HCT116 (cell line): ENCODE measurements around the gene DUOXA1. TPM values are rescaled to one million over a fixed set of nuclear protein-coding genes. Genes with fewer than 3 reads are reported as not detected.

Experiments
- ATAC-seq: fragments of 200-7000 bp; cut with Tn5 transposase; 2 replicates; pipeline ENCODE4 v1.9.1; 2020; ENCODE audit warnings: mild to moderate bottlenecking, moderate library complexity
- BruUV-seq: library from RNA; stranded (reverse); fragments of 400-500 nt; replicated peaks from 2 replicates; lab custom pipeline; 2021; lab: Mats Ljungman, UMichigan
- CTCF ChIA-PET: fragments of 300-600 bp; sonication (Branson Sonifier 250); formaldehyde crosslinking; loops from one replicate; lab custom pipeline; 2021; ENCODE audit warnings: antibody characterized with exemption; lab: Charles Lee
- POLR2A ChIA-PET: fragments of 300-600, 350-600 bp; sonication (Branson Sonifier 250); formaldehyde crosslinking; loops from one replicate; lab custom pipeline; 2021; ENCODE audit warnings: antibody characterized with exemption; lab: Charles Lee
- RAD21 ChIA-PET, 2 experiments: fragments of 300-600 bp; sonication (Branson Sonifier 250); formaldehyde crosslinking; loops; one replicate each; lab custom pipeline; 2023; ENCODE audit warnings: low total read pairs in 2 of 2; ENCODE audit not compliant: uncharacterized antibody in 2 of 2, unreplicated experiment in 2 of 2, low non-redundant PET in 1 of 2; lab: Charles Lee
- DNase-seq: peaks from one replicate; pipeline ENCODE4 v3.0.0-alpha.2; 2010; ENCODE audit warnings: low read depth, low spot score
- H2AFZ ChIP-seq: fragments of 200-600 bp; shearing (Covaris generic), sonication (generic); 2 replicates; pipeline ENCODE4 v1.6.1; 2017; ENCODE audit warnings: low read depth, mixed run types, mixed read lengths, antibody characterized with exemption, low read length; ENCODE audit not compliant: poor library complexity, severe bottlenecking
- H3K27ac ChIP-seq: 2 replicates; pipeline ENCODE4 v1.5.1; 2012; ENCODE audit warnings: low read depth, low read length
- H3K27me3 ChIP-seq: fragments of 200-600 bp; sonication (generic); 2 replicates; pipeline ENCODE4 v1.6.1; 2016; ENCODE audit warnings: mixed run types, low read length, mixed read lengths; ENCODE audit not compliant: insufficient read depth
- H3K36me3 ChIP-seq, 2 experiments: fragments of 200-500 bp in 1 of 2; fragments of 200-600 bp in 1 of 2; sonication (Bioruptor generic) in 1 of 2; sonication (generic) in 1 of 2; 2 replicates each; pipeline versions ENCODE4 v1.5.1 to v1.6.1; 2014 to 2016; ENCODE audit warnings: low read length in 2 of 2, inconsistent platforms in 1 of 2, mixed read lengths in 1 of 2, mixed run types in 1 of 2; ENCODE audit not compliant: insufficient read depth in 2 of 2, control insufficient read depth in 1 of 2
- H3K4me1 ChIP-seq, 2 experiments: fragments of 200-600 bp in 1 of 2; sonication (generic) in 1 of 2; 2 replicates each; pipeline versions ENCODE4 v1.5.1 to v1.6.1; 2012 to 2017; ENCODE audit warnings: low read length in 2 of 2, inconsistent platforms in 1 of 2, mild to moderate bottlenecking in 1 of 2, mixed read lengths in 1 of 2, mixed run types in 1 of 2, moderate library complexity in 1 of 2; ENCODE audit not compliant: insufficient read depth in 2 of 2, control insufficient read depth in 1 of 2
- H3K4me2 ChIP-seq: fragments of 200-600 bp; sonication (generic); 2 replicates; pipeline ENCODE4 v1.6.1; 2017; ENCODE audit warnings: mixed run types, low read length, mixed read lengths
- H3K4me3 ChIP-seq, 2 experiments: fragments of 200-600 bp in 1 of 2; sonication (generic) in 1 of 2; replicated peaks in 1 of 2; 2 replicates each; pipeline ENCODE4 v1.5.1; 2011 to 2016; ENCODE audit warnings: low read length in 2 of 2, control low read depth in 1 of 2, low read depth in 1 of 2, mild to moderate bottlenecking in 1 of 2, mixed read lengths in 1 of 2, mixed run types in 1 of 2
- H3K79me2 ChIP-seq: fragments of 200-600 bp; sonication (generic); 2 replicates; pipeline ENCODE4 v1.6.1; 2017; ENCODE audit warnings: mild to moderate bottlenecking, mixed run types, low read length, moderate library complexity, mixed read lengths; ENCODE audit not compliant: insufficient read depth
- H3K9ac ChIP-seq: fragments of 200-600 bp; sonication (generic); 2 replicates; pipeline ENCODE4 v1.6.1; 2016; ENCODE audit warnings: low read length, mixed read lengths
- H3K9me2 ChIP-seq: fragments of 200-600 bp; sonication (generic), shearing (Covaris generic); 2 replicates; pipeline ENCODE4 v1.6.1; 2017; ENCODE audit warnings: mixed run types, mild to moderate bottlenecking, moderate library complexity; ENCODE audit not compliant: insufficient read depth
- H3K9me3 ChIP-seq, 2 experiments: fragments of 200-500 bp in 1 of 2; fragments of 200-600 bp in 1 of 2; sonication (Bioruptor generic) in 1 of 2; sonication (generic) in 1 of 2; 2 replicates each; pipeline ENCODE4 v1.6.1; 2014 to 2017; ENCODE audit warnings: low read length in 2 of 2, mixed read lengths in 2 of 2, inconsistent platforms in 1 of 2, low read depth in 1 of 2, mild to moderate bottlenecking in 1 of 2, mixed run types in 1 of 2, moderate library complexity in 1 of 2; ENCODE audit not compliant: control insufficient read depth in 1 of 2, insufficient read depth in 1 of 2
- H4K20me1 ChIP-seq: fragments of 200-600 bp; sonication (generic), shearing (Covaris generic); 2 replicates; pipeline ENCODE4 v1.6.1; 2017; ENCODE audit warnings: mixed run types, mild to moderate bottlenecking, moderate library complexity; ENCODE audit not compliant: insufficient read depth
- CBX3 ChIP-seq: IDR thresholded peaks from 2 replicates; pipeline ENCODE4 v1.6.1; 2012; ENCODE audit warnings: low read depth
- CTCF ChIP-seq, 3 experiments: fragments of 200-600 bp in 1 of 3; sonication (generic) in 1 of 3; IDR thresholded peaks in 2 of 3; conservative IDR thresholded peaks in 1 of 3; 2 replicates each; pipeline ENCODE4 v1.5.1; 2012 to 2017; ENCODE audit warnings: low read depth in 2 of 3, low read length in 2 of 3, antibody characterized with exemption in 1 of 3, borderline replicate concordance in 1 of 3, control low read depth in 1 of 3, mild to moderate bottlenecking in 1 of 3, mixed read lengths in 1 of 3, mixed run types in 1 of 3, moderate library complexity in 1 of 3; ENCODE audit not compliant: insufficient read depth in 1 of 3
- FOSL1 ChIP-seq: IDR thresholded peaks from 2 replicates; pipeline ENCODE4 v1.6.1; 2012; ENCODE audit warnings: low read depth
- JUND ChIP-seq: IDR thresholded peaks from 2 replicates; pipeline ENCODE4 v1.6.1; 2012
- RAD21 ChIP-seq: IDR thresholded peaks from 2 replicates; pipeline ENCODE4 v1.6.1; 2012; ENCODE audit warnings: low read depth, mild to moderate bottlenecking
- SIN3A ChIP-seq: IDR thresholded peaks from 2 replicates; pipeline ENCODE4 v1.6.1; 2012; ENCODE audit warnings: low read depth
- SP1 ChIP-seq: IDR thresholded peaks from 2 replicates; pipeline ENCODE4 v1.6.1; 2012; ENCODE audit warnings: low read depth
- TCF7L2 ChIP-seq: IDR thresholded peaks from 2 replicates; pipeline ENCODE4 v1.7.0; 2011; ENCODE audit warnings: borderline replicate concordance, inconsistent platforms; ENCODE audit not compliant: insufficient read depth, insufficient read length; ENCODE audit errors: extremely low read depth
- YY1 ChIP-seq: IDR thresholded peaks from 2 replicates; pipeline ENCODE4 v1.6.1; 2011; ENCODE audit warnings: low read length, low read depth, moderate library complexity, mild to moderate bottlenecking; ENCODE audit not compliant: insufficient replicate concordance; ENCODE audit errors: extremely low read depth
- ZFX ChIP-seq: fragments of 450-650 bp; IDR thresholded peaks from 2 replicates; pipeline ENCODE4 v1.6.1; 2017
- intact Hi-C: fragments of 100-400 bp; cut with micrococcal nuclease; formaldehyde crosslinking; loops from 2 replicates; pipeline ENCODE4 v1.10.0; 2022
- total RNA-seq: library from RNA; stranded (reverse); gene quantifications from one replicate; pipeline ENCODE4 v1.2.1, GENCODE V29; 2021; ENCODE audit not compliant: unreplicated experiment

The DUOXA1 gene
- total RNA-seq, 1 experiment from 2014 or later, result 2.3 TPM

GRCh38 chr15:45171912-45172311 lies 42.2 kb upstream of the DUOXA1 start:
- ChIA-PET POLR2A (no interaction called here), CTCF (interaction anchor here (1.0 kb wide), 1 partner anchor 9 kb away, joined by 6 read pairs; no protein-coding TSS in a partner anchor), RAD21 (no interaction called here)
- Histone ChIP-seq H3K36me3 (no peaks in the 10 kb centered on the region), H4K20me1 (no peaks in the 10 kb centered on the region), H3K27me3 (no peaks in the 10 kb centered on the region), H3K9me2 (no peaks in the 10 kb centered on the region), H3K4me1 (peaks cover 3 to 6% of the 10 kb centered on the region in 2 experiments; a peak in 3 of 4 replicates), H3K4me2 (no peak overlapping the region), H3K9ac (no peak overlapping the region), H3K27ac (no peak overlapping the region), H3K4me3 (no peak overlapping the region), H3K9me3 (no peaks in the 10 kb centered on the region), H3K79me2 (no peaks in the 10 kb centered on the region), H2AFZ (no peak overlapping the region)
- intact Hi-C loops, result no loop called here
- ATAC-seq (no peak), DNase-seq (no peak)
- no TSS peak for BruUV-seq
- TF ChIP-seq YY1 (no peak), JUND (no peak), SP1 (no peak), CBX3 (no peak), RAD21 (no peak), SIN3A (no peak), FOSL1 (no peak)
- TF ChIP-seq, all 23 proteins: peak for 0

- BruUV-seq, result no TSS peak
- no peaks in the 10 kb centered on the region for H3K36me3 ChIP-seq
- H3K79me2 ChIP-seq, result no peaks in the 10 kb centered on the region
- ATAC-seq (no peak), DNase-seq (no peak)
- no peak overlapping the region for H3K4me2 ChIP-seq
- TF ChIP-seq CBX3, result no peak
- TF ChIP-seq ZFX, result no peak
- no peak for TF ChIP-seq SIN3A
- no peak for TF ChIP-seq CTCF (IDR thresholded peaks at IDR 0.05 in 2 of 3, conservative IDR thresholded peaks at IDR 0.05 in 1 of 3; ENCODE audit: borderline replicate concordance in 1 of 3, insufficient read depth in 1 of 3, low read depth in 2 of 3, low read length in 2 of 3)
- TF ChIP-seq TCF7L2, result no peak
- no peak for TF ChIP-seq RAD21
- H3K9me2 ChIP-seq, result no peaks in the 10 kb centered on the region
- H2AFZ ChIP-seq, result no peak overlapping the region
- no peak overlapping the region for H3K4me3 ChIP-seq
- H3K27ac ChIP-seq, result no peak overlapping the region
- no peaks in the 10 kb centered on the region for H4K20me1 ChIP-seq
- H3K9ac ChIP-seq, result no peak overlapping the region
- CTCF ChIA-PET, result no interaction called here
- POLR2A ChIA-PET, result interaction anchor here (1.3 kb wide), 1 partner anchor 31 kb away, joined by 3 read pairs; no protein-coding TSS in a partner anchor
- intact Hi-C loops, result loop anchor here (10.0 kb wide), 1 partner anchor 445 kb away; no protein-coding TSS in a partner anchor
- peaks cover 6 to 16% of the 10 kb centered on the region in 2 experiments for H3K4me1 ChIP-seq
- RAD21 ChIA-PET, result no interaction called here
- no peaks in the 10 kb centered on the region for H3K27me3 ChIP-seq
- no peaks in the 10 kb centered on the region for H3K9me3 ChIP-seq
Observed at GRCh38 chr15:45169608-45170480, 40.2 kb upstream of the DUOXA1 start.
